ENCODE data around the gene LYPD6B.
A peak's percentile ranks its signal among the peaks of the same experiment; 100 is the strongest.

Gene LYPD6B
- long read RNA-seq, donor 1, partial matches to known transcripts, result 0 of 4 reads
- long read RNA-seq, donor 1, other reads (novel, unspliced or antisense), result 0 of 4 reads
- long read RNA-seq, donor 2, partial matches to known transcripts, result 0 of 2 reads
- long read RNA-seq, donor 2, other reads (novel, unspliced or antisense), result 0 of 2 reads
- long read RNA-seq, donor 3, result 0 reads
- long read RNA-seq, donor 4, partial matches to known transcripts, result 7 of 8 reads
- long read RNA-seq, donor 4, other reads (novel, unspliced or antisense), result 0 of 8 reads
- long read RNA-seq, donor 5, partial matches to known transcripts, result 8 of 9 reads
- long read RNA-seq, donor 5, other reads (novel, unspliced or antisense), result 0 of 9 reads
- long read RNA-seq, donor 6, partial matches to known transcripts, result 0 of 4 reads
- long read RNA-seq, donor 6, other reads (novel, unspliced or antisense), result 0 of 4 reads
- long read RNA-seq, donor 7, partial matches to known transcripts, result 0 of 6 reads
- long read RNA-seq, donor 7, other reads (novel, unspliced or antisense), result 0 of 6 reads
- long read RNA-seq, donor 8, partial matches to known transcripts, result 10 of 16 reads
- long read RNA-seq, donor 8, other reads (novel, unspliced or antisense), result 0 of 16 reads

GRCh38 chr2:149038442-149039212, at the start of gene LYPD6B:
TSS of gene LYPD6B (plus strand) at chr2:149038699. CDS start at chr2:149130949, 92,250 bp downstream.
- DNase-seq, result peak; percentile 72

- DNase-seq, result peak; percentile 44
Observed at GRCh38 chr2:148989882-148990493, 48.5 kb upstream of the LYPD6B start.

DNA sequence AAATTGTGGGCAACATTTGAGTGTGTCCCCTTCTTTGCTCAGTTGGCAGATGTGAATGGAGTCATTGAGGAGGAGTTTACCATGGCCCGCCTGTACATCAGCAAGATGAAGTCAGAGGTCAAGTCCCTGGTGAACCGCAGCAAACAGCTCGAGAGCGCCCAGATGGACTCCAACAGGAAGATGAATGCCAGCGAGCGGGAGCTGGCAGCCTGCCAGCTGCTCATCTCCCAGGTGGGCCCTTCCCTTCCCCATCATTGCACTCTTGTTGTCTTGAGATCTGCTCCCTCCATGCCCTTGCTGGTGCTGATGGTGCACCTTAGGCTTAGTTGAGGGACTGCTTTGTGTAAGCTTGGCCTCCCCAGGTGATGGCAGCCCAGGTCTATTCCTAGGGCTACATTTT, 47.5 kb upstream of the LYPD6B start:
- no peak for DNase-seq

GRCh38 chr2:148992448-148992847, 46.1 kb upstream of the LYPD6B start:
- no peak for DNase-seq

- DNase-seq, result no peak
Observed at GRCh38 chr2:148993351-148993750, 45.1 kb upstream of the LYPD6B start.

GRCh38 chr2:148994341-148994740, 44.2 kb upstream of the LYPD6B start:
- no peak for DNase-seq

GRCh38 chr2:148996805-148997204, 41.7 kb upstream of the LYPD6B start:
- no peak for DNase-seq

GRCh38 chr2:148998165-148998830, 40.2 kb upstream of the LYPD6B start:
- no peak for DNase-seq

DNA sequence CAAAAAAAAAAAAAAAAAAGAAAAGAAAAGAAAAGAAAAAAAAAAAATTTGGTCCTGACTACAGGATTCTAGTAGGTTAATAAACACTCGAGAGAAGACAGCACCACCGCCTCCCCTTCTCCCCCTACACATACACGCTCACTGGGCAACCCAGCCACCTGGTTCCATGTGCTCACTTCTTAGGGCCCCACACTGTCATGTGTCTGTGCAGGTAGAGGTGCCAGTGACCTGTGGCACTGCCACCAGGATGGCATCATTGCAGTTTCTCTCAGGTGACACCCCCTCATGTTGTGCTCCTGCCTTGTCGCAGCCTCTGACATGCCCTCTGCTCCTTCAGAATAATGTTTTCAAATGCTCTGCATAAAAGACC, 39.7 kb upstream of the LYPD6B start:
- DNase-seq, result no peak

DNA sequence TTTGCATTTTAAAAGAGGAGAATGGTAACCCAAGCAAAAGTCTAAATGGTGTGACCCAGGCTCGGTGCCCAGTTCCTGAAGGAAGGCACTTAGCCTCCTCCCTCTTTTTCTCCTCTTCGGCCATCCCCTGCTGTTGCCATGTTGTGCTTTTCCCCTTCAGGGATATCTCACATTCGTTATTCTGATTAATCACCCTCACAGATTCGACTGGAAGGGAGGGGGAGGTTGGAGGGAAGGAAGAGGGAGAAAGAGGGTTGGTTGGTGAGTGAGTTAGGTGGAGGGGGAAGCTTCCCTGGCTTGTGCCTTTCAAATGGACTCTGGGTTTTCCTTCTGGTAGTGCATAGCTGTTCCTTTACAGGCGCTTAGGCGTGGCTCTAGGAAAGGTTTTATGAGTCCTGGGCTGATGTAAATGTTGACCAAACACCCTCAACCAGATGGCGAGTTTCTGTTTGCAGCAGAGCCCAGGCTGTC, 39.0 kb upstream of the LYPD6B start:
- DNase-seq, result no peak

- DNase-seq, result no peak
Observed at GRCh38 chr2:149000158-149000938, 38.2 kb upstream of the LYPD6B start.

DNA sequence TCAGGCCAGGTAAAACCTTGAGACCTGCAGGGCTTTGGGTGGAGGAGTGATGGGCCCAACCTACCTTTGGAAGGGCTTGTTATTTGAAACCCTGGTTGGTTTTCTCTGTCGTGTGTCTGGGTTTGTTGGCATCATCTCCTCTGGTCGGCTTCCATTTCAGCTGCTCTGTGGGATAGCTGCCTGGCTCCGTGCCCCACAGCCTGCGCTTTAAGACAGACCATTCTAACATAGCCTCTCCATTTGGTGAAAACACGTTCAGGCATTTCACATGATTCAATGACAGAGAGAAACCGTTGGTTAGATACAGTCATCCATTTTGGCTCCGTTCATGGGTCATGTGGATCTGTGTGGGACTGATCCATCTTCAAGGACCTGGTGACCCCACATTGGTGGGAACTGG, 37.0 kb upstream of the LYPD6B start:
- DNase-seq, result no peak

DNA sequence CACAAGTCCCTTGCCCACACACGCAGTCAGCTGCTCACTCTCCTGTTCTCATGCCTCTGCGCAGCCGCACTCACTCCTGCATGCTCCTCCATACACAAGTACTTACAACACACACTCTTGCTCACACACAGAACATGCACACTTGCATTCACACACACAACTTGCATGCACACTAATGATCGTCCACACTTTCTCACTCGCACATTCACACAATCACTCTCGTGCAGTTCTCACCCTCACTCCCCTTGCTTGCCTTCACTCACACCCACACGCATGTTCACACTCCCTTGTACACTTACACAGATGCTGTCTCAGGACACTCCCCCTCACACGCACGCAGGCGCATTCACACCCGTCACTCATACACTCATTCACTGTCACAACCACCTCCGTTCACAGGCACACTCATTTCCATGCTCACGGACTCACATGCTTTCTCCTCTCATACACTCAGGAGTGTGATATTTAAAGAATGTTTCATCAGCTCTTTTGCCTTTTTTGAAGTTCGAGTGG, 36.1 kb upstream of the LYPD6B start:
- DNase-seq, result no peak

DNA sequence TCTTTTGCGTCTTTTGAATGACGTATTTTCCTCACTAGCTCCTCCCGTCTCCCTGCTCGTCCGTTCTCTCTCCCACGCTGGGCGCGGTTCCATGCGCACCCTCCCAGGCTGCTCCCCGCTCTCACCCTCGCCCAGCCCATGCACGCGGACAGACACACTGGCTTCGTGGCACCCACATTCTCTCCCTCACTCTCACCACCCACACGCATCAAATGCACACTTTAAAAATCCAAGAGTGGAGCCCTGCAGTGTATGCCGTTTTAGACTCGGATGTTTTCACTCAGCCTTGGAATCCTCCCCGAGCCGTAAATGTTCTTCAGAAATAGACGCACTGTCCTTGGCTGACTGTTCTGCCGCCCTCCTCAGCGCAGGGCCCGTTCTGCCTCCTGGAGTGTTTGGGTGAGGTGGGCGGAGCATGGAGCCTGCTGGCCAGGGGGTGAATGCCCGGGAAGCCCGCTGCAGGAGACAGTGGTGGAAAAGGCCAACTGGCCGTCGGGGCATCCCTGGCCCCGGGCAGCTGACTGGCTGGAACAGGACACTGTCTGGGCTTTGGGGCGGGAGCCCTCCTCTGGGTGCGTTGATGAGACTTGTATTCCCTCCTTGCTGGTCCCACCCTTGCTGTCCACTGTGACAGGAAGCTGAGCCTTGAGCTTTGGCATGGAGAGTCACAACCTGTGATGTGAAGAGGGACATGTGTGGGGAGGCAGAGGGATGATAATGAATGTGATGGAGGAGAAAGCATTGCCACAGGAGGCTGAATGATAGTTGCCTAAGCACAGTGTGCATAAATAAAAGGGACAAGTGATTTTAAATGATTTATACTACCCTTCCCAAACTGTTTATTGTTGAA, 35.4 kb upstream of the LYPD6B start:
- DNase-seq, result no peak

GRCh38 chr2:149004836-149005235, 33.7 kb upstream of the LYPD6B start:
- DNase-seq, result no peak

DNA sequence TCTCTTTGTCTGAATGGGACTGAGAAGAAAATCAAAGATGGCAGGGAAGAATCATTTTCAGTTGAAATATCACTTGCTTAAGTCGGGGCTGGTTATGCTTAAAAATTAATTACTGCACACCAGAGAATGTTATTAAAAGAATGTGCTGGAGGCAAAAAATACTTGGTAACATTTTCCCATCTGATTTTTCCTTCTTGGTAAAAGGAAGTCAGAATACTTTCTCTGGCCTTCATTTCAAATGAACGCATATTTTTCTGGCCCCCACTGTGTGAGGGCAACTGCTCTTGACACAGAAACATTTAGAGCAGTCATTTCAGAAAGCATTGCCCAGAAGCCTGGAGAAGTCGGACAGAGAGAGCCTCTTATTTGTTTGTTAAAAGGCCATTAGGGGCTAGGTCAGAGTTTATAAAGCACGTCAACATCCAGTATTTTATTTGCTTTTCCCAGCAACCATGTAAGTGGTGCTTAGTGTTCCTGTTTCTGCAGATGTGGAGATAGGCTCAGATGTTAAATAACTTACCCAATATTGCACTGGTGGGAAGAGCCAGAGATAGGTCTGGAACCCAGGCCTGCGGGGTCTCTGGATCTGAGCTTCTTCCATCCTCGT, 32.9 kb upstream of the LYPD6B start:
- no peak for DNase-seq

- DNase-seq, result no peak
Observed at GRCh38 chr2:149006883-149007543, 31.5 kb upstream of the LYPD6B start.

- DNase-seq, result no peak
Observed at GRCh38 chr2:149008381-149008780, 30.1 kb upstream of the LYPD6B start.
